ENCODE data around the gene USP44. TPM values are rescaled to one million over a fixed set of nuclear protein-coding genes. Genes with fewer than 3 reads are reported as not detected.
A peak's percentile ranks its signal among the peaks of the same experiment; 100 is the strongest.

The USP44 gene
- total and polyA plus RNA-seq, 2 of the 4 experiments (the other 2 are of a cell fraction): 13.0 to 33.5 TPM

DNA sequence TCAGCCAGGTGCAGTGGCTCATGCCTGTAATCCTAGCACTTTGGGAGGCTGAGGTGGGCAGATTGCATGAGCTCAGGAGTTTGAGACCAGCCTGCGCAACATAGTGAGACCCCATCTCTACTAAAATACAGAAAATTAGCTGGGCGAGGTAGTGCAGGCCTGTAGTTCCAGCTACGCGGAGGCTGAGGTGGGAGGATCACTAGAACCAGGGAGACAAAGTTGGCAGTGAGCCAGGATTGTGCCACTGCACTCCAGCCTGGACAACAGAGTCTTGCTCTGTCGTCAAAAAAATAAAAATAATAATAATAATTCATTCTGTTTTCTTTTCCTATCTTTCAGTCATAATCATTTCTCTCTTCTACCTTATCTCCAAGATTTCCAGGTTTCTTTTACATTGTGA is 48.6 kb upstream of the USP44 start:
- Histone ChIP-seq H3K4me3 (ENCODE audit: insufficient read depth, low read depth, low read length) (no peak overlapping the region), H3K18ac (ENCODE audit: low read depth, low read length) (no peak overlapping the region), H3K9me1 (ENCODE audit: insufficient read depth, low read length) (peaks cover 14% of the 10 kb centered on the region), H3K4me2 (ENCODE audit: low read depth, low read length) (no peak overlapping the region), H3K9me3 (ENCODE audit: control insufficient read depth, insufficient read depth, low read length) (no peaks in the 10 kb centered on the region), H4K20me1 (ENCODE audit: insufficient read depth, low read length) (no peaks in the 10 kb centered on the region), H4K5ac (ENCODE audit: low read depth, low read length) (no peak overlapping the region; the same call in 1 of the 2 replicates), H2BK120ac (ENCODE audit: low read depth, low read length) (no peak overlapping the region; the same call in 1 of the 2 replicates), H3K4ac (ENCODE audit: low read depth, low read length) (peak overlapping the region; percentile 73), H3K23ac (ENCODE audit: low read depth, low read length) (no peak overlapping the region), H4K91ac (ENCODE audit: insufficient read depth, low read depth, low read length) (peak overlapping the region; percentile 42; the same call in 1 of the 2 replicates), H2AK9ac (replicated peaks; ENCODE audit: low read depth, low read length, poor library complexity) (no peak overlapping the region), H2BK15ac (ENCODE audit: low read depth, low read length) (peak overlapping the region; percentile 48; the same call in 2 of the 3 replicates), H3K36me3 (ENCODE audit: control insufficient read depth, insufficient read depth, low read length) (no peaks in the 10 kb centered on the region), H3K79me1 (ENCODE audit: low read depth in 1 of 2, low read length in 2 of 2) (no peaks in the 10 kb centered on the region), H3K27me3 (ENCODE audit: control insufficient read depth, insufficient read depth, low read length) (no peaks in the 10 kb centered on the region), H2BK20ac (ENCODE audit: low read depth, low read length) (peak overlapping the region; percentile 44), H3K56ac (ENCODE audit: extremely low read depth, insufficient read depth, low read length) (no peak overlapping the region), H4K8ac (ENCODE audit: low read depth in 2 of 2, low read length in 2 of 2) (peak overlapping the region in 1 of 2 experiments; percentile 78; a peak in 2 of 4 replicates), H2AFZ (replicated peaks; ENCODE audit: low read length, poor library complexity) (no peak overlapping the region), H2BK5ac (ENCODE audit: low read depth, low read length, poor library complexity, severe bottlenecking) (no peak overlapping the region), H3K27ac (ENCODE audit: insufficient read depth, low read length) (no peak overlapping the region), H3K14ac (replicated peaks; ENCODE audit: low read depth, low read length) (0 out of 2 replicates have a peak overlapping the region, but pooled peaks have one; percentile 63), H3K9ac (ENCODE audit: low read depth, low read length) (no peak overlapping the region), H2AK5ac (ENCODE audit: low read depth, low read length) (peak overlapping the region; percentile 68; the same call in 1 of the 2 replicates), H3K4me1 (ENCODE audit: control insufficient read depth, insufficient read depth, low read length) (peaks cover 12% of the 10 kb centered on the region)
- BruUV-seq (replicated peaks): no TSS peak
- in situ Hi-C loops (cut with MboI; ENCODE audit: low sequenced_read_pairs) (loop anchor here (25.0 kb wide), 1 partner anchor 612 kb away; no protein-coding TSS in a partner anchor), dilution Hi-C loops (cut with HindIII; ENCODE audit: low sequenced_read_pairs, unreplicated experiment) (no loop called here), intact Hi-C loops (cut with micrococcal nuclease) (no loop called here)
- WGBS, 2 experiments (ENCODE audit: extremely low coverage in 2 of 2, insufficient read length in 1 of 2): no CpG with 5 or more reads among the region's 5 CpGs
- no peak for TF ChIP-seq MXI1 (IDR thresholded peaks at IDR 0.05; ENCODE audit: borderline replicate concordance, low read depth, low read length)
- TF ChIP-seq RFX5 (IDR thresholded peaks at IDR 0.05; ENCODE audit: low read depth, low read length): no peak
- TF ChIP-seq BHLHE40 (IDR thresholded peaks at IDR 0.05; ENCODE audit: low read depth, low read length): no peak
- no peak for TF ChIP-seq SMC3 (IDR thresholded peaks at IDR 0.05; ENCODE audit: low read depth, low read length)
- no peak for TF ChIP-seq RAD21 (IDR thresholded peaks at IDR 0.05; ENCODE audit: low read length)
- TF ChIP-seq POLR2A (IDR thresholded peaks at IDR 0.05; ENCODE audit: low read depth, low read length): no peak
- TF ChIP-seq, protein P1, sequence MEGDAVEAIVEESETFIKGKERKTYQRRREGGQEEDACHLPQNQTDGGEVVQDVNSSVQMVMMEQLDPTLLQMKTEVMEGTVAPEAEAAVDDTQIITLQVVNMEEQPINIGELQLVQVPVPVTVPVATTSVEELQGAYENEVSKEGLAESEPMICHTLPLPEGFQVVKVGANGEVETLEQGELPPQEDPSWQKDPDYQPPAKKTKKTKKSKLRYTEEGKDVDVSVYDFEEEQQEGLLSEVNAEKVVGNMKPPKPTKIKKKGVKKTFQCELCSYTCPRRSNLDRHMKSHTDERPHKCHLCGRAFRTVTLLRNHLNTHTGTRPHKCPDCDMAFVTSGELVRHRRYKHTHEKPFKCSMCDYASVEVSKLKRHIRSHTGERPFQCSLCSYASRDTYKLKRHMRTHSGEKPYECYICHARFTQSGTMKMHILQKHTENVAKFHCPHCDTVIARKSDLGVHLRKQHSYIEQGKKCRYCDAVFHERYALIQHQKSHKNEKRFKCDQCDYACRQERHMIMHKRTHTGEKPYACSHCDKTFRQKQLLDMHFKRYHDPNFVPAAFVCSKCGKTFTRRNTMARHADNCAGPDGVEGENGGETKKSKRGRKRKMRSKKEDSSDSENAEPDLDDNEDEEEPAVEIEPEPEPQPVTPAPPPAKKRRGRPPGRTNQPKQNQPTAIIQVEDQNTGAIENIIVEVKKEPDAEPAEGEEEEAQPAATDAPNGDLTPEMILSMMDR (conservative IDR thresholded peaks at IDR 0.05; ENCODE audit: low read depth, low read length): no peak
- TF ChIP-seq RCOR1 (IDR thresholded peaks at IDR 0.05; ENCODE audit: insufficient replicate concordance, low read length): no peak
- TF ChIP-seq MAFK (IDR thresholded peaks at IDR 0.05; ENCODE audit: low read depth, low read length): no peak
- TF ChIP-seq FOS (IDR thresholded peaks at IDR 0.05; ENCODE audit: low read depth, low read length): no peak
- TF ChIP-seq NFE2L2 (IDR thresholded peaks at IDR 0.05; ENCODE audit: low read depth, low read length): no peak
- no peak for TF ChIP-seq CHD1 (IDR thresholded peaks at IDR 0.05; ENCODE audit: low read depth, low read length)
- TF ChIP-seq, protein P2, sequence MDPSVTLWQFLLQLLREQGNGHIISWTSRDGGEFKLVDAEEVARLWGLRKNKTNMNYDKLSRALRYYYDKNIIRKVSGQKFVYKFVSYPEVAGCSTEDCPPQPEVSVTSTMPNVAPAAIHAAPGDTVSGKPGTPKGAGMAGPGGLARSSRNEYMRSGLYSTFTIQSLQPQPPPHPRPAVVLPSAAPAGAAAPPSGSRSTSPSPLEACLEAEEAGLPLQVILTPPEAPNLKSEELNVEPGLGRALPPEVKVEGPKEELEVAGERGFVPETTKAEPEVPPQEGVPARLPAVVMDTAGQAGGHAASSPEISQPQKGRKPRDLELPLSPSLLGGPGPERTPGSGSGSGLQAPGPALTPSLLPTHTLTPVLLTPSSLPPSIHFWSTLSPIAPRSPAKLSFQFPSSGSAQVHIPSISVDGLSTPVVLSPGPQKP (IDR thresholded peaks at IDR 0.05; ENCODE audit: borderline replicate concordance, low read depth, low read length): no peak
- TF ChIP-seq MAZ (IDR thresholded peaks at IDR 0.05; ENCODE audit: borderline replicate concordance, low read depth, low read length): no peak
- TF ChIP-seq CEBPB (IDR thresholded peaks at IDR 0.05; ENCODE audit: low read depth, low read length): no peak
- TF ChIP-seq, protein P3, sequence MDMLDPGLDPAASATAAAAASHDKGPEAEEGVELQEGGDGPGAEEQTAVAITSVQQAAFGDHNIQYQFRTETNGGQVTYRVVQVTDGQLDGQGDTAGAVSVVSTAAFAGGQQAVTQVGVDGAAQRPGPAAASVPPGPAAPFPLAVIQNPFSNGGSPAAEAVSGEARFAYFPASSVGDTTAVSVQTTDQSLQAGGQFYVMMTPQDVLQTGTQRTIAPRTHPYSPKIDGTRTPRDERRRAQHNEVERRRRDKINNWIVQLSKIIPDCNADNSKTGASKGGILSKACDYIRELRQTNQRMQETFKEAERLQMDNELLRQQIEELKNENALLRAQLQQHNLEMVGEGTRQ (IDR thresholded peaks at IDR 0.05; ENCODE audit: low read depth, low read length): no peak
- DNase-seq (no peak), ATAC-seq (ENCODE audit: low read depth) (no peak)
- POLR2A ChIA-PET (ENCODE audit: unreplicated experiment): interaction anchor here (0.6 kb wide), 1 partner anchor 517 kb away, joined by 10 read pairs; no protein-coding TSS in a partner anchor
- CTCF ChIA-PET: interaction anchor here (1.5 kb wide), 1 partner anchor 190 kb away, joined by 3 read pairs; no protein-coding TSS in a partner anchor

Measured in IMR-90 (cell line).